ENCODE data around the gene SMAD9. TPM values are rescaled to one million over a fixed set of nuclear protein-coding genes. Genes with fewer than 3 reads are reported as not detected.

The SMAD9 gene
- total RNA-seq, 4 donors from 2014 or later = 5.9 to 22.9 (median 8.2) TPM

GRCh38 chr13:36840718-36841250, 79.3 kb downstream of the SMAD9 start:
- no peak for ATAC-seq (ENCODE audit: low FRiP score)
- no peak for DNase-seq (ENCODE audit: low spot score)
- TF ChIP-seq, protein P1, sequence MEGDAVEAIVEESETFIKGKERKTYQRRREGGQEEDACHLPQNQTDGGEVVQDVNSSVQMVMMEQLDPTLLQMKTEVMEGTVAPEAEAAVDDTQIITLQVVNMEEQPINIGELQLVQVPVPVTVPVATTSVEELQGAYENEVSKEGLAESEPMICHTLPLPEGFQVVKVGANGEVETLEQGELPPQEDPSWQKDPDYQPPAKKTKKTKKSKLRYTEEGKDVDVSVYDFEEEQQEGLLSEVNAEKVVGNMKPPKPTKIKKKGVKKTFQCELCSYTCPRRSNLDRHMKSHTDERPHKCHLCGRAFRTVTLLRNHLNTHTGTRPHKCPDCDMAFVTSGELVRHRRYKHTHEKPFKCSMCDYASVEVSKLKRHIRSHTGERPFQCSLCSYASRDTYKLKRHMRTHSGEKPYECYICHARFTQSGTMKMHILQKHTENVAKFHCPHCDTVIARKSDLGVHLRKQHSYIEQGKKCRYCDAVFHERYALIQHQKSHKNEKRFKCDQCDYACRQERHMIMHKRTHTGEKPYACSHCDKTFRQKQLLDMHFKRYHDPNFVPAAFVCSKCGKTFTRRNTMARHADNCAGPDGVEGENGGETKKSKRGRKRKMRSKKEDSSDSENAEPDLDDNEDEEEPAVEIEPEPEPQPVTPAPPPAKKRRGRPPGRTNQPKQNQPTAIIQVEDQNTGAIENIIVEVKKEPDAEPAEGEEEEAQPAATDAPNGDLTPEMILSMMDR (IDR thresholded peaks at IDR 0.05) = no peak

GRCh38 chr13:36839981-36840380, 80.1 kb downstream of the SMAD9 start:
- DNase-seq (ENCODE audit: low spot score) = no peak
- TF ChIP-seq, protein P1 (IDR thresholded peaks at IDR 0.05) = no peak
- no peak for ATAC-seq (ENCODE audit: low FRiP score)

DNA sequence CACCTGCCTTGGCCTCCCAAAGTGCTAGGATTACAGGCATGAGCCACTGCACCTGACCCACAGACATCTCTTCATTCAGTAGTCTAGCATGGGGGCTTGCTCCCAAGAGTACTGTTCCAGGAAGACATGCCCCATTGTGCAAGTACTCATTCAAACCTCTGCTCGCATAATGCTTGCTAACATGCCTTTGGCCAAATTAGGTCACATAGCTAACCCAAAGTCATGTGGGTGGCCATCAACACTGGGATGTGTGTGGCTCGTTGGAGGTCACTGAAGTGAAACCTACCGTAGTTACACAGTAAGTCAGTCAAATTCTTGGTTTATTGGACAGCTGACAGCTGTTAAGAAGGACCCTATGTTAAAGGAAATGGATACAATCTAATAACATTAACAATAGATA, 80.8 kb downstream of the SMAD9 start:
- DNase-seq (ENCODE audit: low spot score) = no peak
- TF ChIP-seq, protein P1 (IDR thresholded peaks at IDR 0.05) = no peak
- no peak for ATAC-seq (ENCODE audit: low FRiP score)

- ATAC-seq (ENCODE audit: low FRiP score) (no peak), DNase-seq (ENCODE audit: low spot score) (no peak)
- TF ChIP-seq, protein P1 (IDR thresholded peaks at IDR 0.05) = no peak
Observed at GRCh38 chr13:36837354-36838092, 82.5 kb downstream of the SMAD9 start.

DNA sequence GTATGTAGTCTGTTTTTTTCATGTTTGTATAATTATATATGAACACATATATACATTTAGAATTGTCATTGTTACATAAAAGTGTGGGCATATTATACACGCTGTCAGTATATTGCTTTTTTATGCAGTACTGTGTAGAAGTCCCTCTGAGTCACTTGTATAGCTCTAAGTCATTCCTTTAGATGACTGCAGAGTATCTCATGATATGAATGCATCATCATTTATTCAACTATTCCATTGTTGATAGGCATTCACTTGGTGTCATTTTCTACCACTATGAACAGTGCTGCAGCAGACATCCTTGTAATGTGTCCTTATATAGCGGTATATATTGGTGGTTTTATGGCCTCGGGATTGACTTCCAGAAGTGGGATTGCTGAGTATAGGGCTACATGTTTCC, 85.7 kb downstream of the SMAD9 start:
- DNase-seq (ENCODE audit: low spot score) (no peak), ATAC-seq (ENCODE audit: low FRiP score) (no peak)
- TF ChIP-seq, protein P1 (IDR thresholded peaks at IDR 0.05) = no peak

GRCh38 chr13:36831291-36831690, 88.7 kb downstream of the SMAD9 start:
- TF ChIP-seq, protein P1 (IDR thresholded peaks at IDR 0.05) = no peak

GRCh38 chr13:36829753-36830152, 90.3 kb downstream of the SMAD9 start:
- ATAC-seq (ENCODE audit: low FRiP score) = no peak
- TF ChIP-seq, protein P1 (IDR thresholded peaks at IDR 0.05) = no peak

More at GRCh38 chr13:36831291-36831690, 88.7 kb downstream of the SMAD9 start:
- ATAC-seq (ENCODE audit: low FRiP score) = no peak
- DNase-seq (ENCODE audit: low spot score) = no peak

More at GRCh38 chr13:36829753-36830152, 90.3 kb downstream of the SMAD9 start:
- no peak for DNase-seq (ENCODE audit: low spot score)
